ENCODE measurements around the gene NCR1. TPM values are rescaled to one million over a fixed set of nuclear protein-coding genes. Genes with fewer than 3 reads are reported as not detected.

NCR1 gene
- total RNA-seq, 1 donor from 2014 or later = not detected

DNA sequence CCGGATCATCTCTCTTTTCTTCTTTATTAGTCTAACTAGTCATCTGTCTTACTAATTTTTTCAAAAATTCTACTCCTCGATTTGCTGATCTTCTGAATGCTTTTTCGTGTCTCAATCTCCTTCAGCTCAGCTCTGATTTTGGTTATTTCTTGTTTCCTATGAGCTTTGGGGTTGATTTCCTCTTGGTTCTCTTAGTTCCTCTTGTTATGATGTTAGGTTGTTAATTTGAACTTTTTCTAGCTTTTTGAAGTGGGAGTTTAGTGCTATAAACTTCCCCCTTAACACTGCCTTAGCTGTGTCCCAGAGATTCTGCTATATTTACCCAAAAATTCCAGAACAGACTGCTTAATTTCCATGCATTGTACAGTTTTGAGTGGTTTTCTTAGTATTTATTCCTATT, 28.5 kb upstream of the NCR1 start:
- no peaks in the 10 kb centered on the region for H3K27me3 ChIP-seq (ENCODE audit: control insufficient read depth, insufficient read depth, low read length)
- TF ChIP-seq CTCF (IDR thresholded peaks at IDR 0.05; ENCODE audit: insufficient read depth, low read length, poor library complexity, severe bottlenecking) = no peak
- DNase-seq (ENCODE audit: low read depth) = no peak
- H3K4me3 ChIP-seq (ENCODE audit: low read depth, low read length) = no peak overlapping the region
- H3K36me3 ChIP-seq (ENCODE audit: control insufficient read depth, insufficient read depth, low read length) = no peaks in the 10 kb centered on the region

- DNase-seq (ENCODE audit: low read depth) = no peak
- H3K36me3 ChIP-seq (ENCODE audit: control insufficient read depth, insufficient read depth, low read length) = no peaks in the 10 kb centered on the region
- H3K4me3 ChIP-seq (ENCODE audit: low read depth, low read length) = no peak overlapping the region
- no peak for TF ChIP-seq CTCF (IDR thresholded peaks at IDR 0.05; ENCODE audit: insufficient read depth, low read length, poor library complexity, severe bottlenecking)
- no peaks in the 10 kb centered on the region for H3K27me3 ChIP-seq (ENCODE audit: control insufficient read depth, insufficient read depth, low read length)
Observed at GRCh38 chr19:54881884-54882283, 24.1 kb upstream of the NCR1 start.

- DNase-seq (ENCODE audit: low read depth) = no peak
- TF ChIP-seq CTCF (IDR thresholded peaks at IDR 0.05; ENCODE audit: insufficient read depth, low read length, poor library complexity, severe bottlenecking) = no peak
- Histone ChIP-seq H3K4me3 (ENCODE audit: low read depth, low read length) (no peak overlapping the region), H3K27me3 (ENCODE audit: control insufficient read depth, insufficient read depth, low read length) (no peaks in the 10 kb centered on the region), H3K36me3 (ENCODE audit: control insufficient read depth, insufficient read depth, low read length) (no peaks in the 10 kb centered on the region)
Observed at GRCh38 chr19:54882758-54883157, 23.2 kb upstream of the NCR1 start.

DNA sequence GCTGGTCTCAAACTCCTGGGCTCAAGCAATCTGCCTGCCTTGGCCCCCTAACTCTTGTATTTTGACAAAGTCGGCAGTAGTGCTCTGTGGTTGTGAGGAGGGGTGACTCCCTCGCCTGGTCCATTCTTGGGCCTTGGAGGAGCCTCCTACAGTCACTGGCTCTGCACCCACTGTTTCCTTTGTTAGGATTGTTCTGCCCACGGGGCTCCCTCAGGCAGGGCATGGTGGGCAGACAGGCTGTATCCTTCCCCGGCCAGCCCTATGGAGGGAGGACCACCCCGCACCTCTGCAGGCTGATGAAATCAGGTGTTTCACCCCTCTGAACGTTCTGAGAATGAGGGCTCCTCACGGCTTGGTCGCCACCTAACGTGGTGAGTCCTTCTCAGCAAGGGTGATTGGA, 22.7 kb upstream of the NCR1 start:
- no peak for DNase-seq (ENCODE audit: low read depth)
- no peak for TF ChIP-seq CTCF (IDR thresholded peaks at IDR 0.05; ENCODE audit: insufficient read depth, low read length, poor library complexity, severe bottlenecking)
- H3K36me3 ChIP-seq (ENCODE audit: control insufficient read depth, insufficient read depth, low read length) = no peaks in the 10 kb centered on the region

DNA sequence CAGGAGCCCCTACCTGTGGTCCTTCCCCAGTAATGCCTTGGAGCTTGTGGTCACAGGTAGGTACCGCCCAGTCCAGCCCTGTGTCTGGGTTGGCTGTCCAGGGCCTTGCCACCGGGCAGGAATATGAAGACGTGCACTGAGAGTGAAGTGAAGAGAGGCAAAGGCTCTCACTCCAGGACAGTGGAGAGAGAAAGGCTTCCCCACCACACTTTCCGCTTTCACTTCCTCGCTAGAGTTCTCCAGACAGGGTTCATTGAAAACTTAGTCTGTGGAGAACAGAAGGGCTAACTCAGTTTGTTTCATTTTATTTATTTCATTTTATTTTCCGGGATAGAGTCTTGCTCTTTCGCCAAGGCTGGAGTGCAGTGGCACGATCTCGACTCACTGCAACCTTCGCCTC, 17.7 kb upstream of the NCR1 start:
- no peak for DNase-seq (ENCODE audit: low read depth)
- no peak for TF ChIP-seq CTCF (IDR thresholded peaks at IDR 0.05; ENCODE audit: insufficient read depth, low read length, poor library complexity, severe bottlenecking)
- no peaks in the 10 kb centered on the region for H3K27me3 ChIP-seq (ENCODE audit: control insufficient read depth, insufficient read depth, low read length)
- no peak overlapping the region for H3K4me3 ChIP-seq (ENCODE audit: low read depth, low read length)
- no peaks in the 10 kb centered on the region for H3K36me3 ChIP-seq (ENCODE audit: control insufficient read depth, insufficient read depth, low read length)

More for the DNA sequence above, 22.7 kb upstream of the NCR1 start:
- Histone ChIP-seq H3K4me3 (ENCODE audit: low read depth, low read length) (no peak overlapping the region), H3K27me3 (ENCODE audit: control insufficient read depth, insufficient read depth, low read length) (no peaks in the 10 kb centered on the region)

GRCh38 chr19:54889566-54889965, 16.4 kb upstream of the NCR1 start:
- DNase-seq (ENCODE audit: low read depth) = no peak
- H3K36me3 ChIP-seq (ENCODE audit: control insufficient read depth, insufficient read depth, low read length) = no peaks in the 10 kb centered on the region
- no peak for TF ChIP-seq CTCF (IDR thresholded peaks at IDR 0.05; ENCODE audit: insufficient read depth, low read length, poor library complexity, severe bottlenecking)
- H3K4me3 ChIP-seq (ENCODE audit: low read depth, low read length) = no peak overlapping the region
- no peaks in the 10 kb centered on the region for H3K27me3 ChIP-seq (ENCODE audit: control insufficient read depth, insufficient read depth, low read length)
